Small intestine (tissue), 16 donors: Measurements from ENCODE around the gene AMY2B. TPM values are rescaled to one million over a fixed set of nuclear protein-coding genes. Genes with fewer than 3 reads are reported as not detected.
"Not testable (repeated sequence)": the region's sequence is repeated elsewhere in the genome, so short reads cannot be mapped to it uniquely, and the experiment has no call there.

Source experiments
- DNase-seq, 2 donors: peaks; one replicate each; pipeline versions ENCODE4 v3.0.0 to v3.0.0-alpha.2; 2013
- FAIRE-seq: peaks from 2 replicates; lab custom pipeline; 2012; peaks lifted over from hg19 to GRCh38; lab: Jason Lieb, UNC
- H3K27ac ChIP-seq, 3 donors: one replicate each; pipeline ENCODE4 v1.5.1; 2013; ENCODE audit warnings: low read length in 2 of 3, mild to moderate bottlenecking in 2 of 3, control low read depth in 1 of 3, inconsistent platforms in 1 of 3, low read depth in 1 of 3, moderate library complexity in 1 of 3
- H3K27me3 ChIP-seq, 3 donors: one replicate each; pipeline ENCODE4 v1.6.1; 2013; ENCODE audit warnings: low read length in 3 of 3, inconsistent platforms in 1 of 3; ENCODE audit not compliant: control insufficient read depth in 3 of 3, insufficient read depth in 3 of 3
- H3K36me3 ChIP-seq, 3 donors: one replicate each; pipeline ENCODE4 v1.6.1; 2013; ENCODE audit warnings: low read length in 3 of 3, inconsistent platforms in 1 of 3, low read depth in 1 of 3, mild to moderate bottlenecking in 1 of 3, moderate library complexity in 1 of 3; ENCODE audit not compliant: control insufficient read depth in 3 of 3, insufficient read depth in 2 of 3
- H3K4me1 ChIP-seq, 3 donors: one replicate each; pipeline ENCODE4 v1.6.1; 2013; ENCODE audit warnings: low read length in 2 of 3, inconsistent platforms in 1 of 3, low read depth in 1 of 3, mild to moderate bottlenecking in 1 of 3, moderate library complexity in 1 of 3; ENCODE audit not compliant: control insufficient read depth in 3 of 3, insufficient read depth in 2 of 3
- H3K4me3 ChIP-seq, 3 donors: one replicate each; pipeline ENCODE4 v1.5.1; 2013; ENCODE audit warnings: low read length in 3 of 3, control low read depth in 1 of 3, inconsistent platforms in 1 of 3, low read depth in 1 of 3, mild to moderate bottlenecking in 1 of 3, moderate library complexity in 1 of 3
- H3K9me3 ChIP-seq, 2 donors: one replicate each; pipeline ENCODE4 v1.6.1; 2013; ENCODE audit warnings: low read depth in 1 of 2, low read length in 1 of 2; ENCODE audit not compliant: control insufficient read depth in 2 of 2, insufficient read depth in 1 of 2
- WGBS, 3 donors: extraction: QIAGEN DNeasy Blood & Tissue Kit; methylation state at CpG; one replicate each; pipeline ENCODE4 v1.1.7; 2013; 5-methylcytosine and 5-hydroxymethylcytosine counted together
- long read RNA-seq, 10 donors: transcript quantifications; one replicate each; lab custom pipeline, GENCODE V29; 2026
- polyA plus RNA-seq, 4 donors: library from polyadenylated mRNA; stranded (reverse) in 3 of 4; unstranded in 1 of 4; fragments of 200-250 nt in 3 of 4; fragments of 120-200 nt in 1 of 4; gene quantifications; one replicate each; pipeline versions ENCODE4 v1.2.1 to v1.2.3, GENCODE V29; 2013
- donor health status: healthy with polysubstance abuse.
- donor health status: control.
- donor health status: control.
- donor health status: Bipolar disorder and iron deficiency.
- donor health status: healthy.

Gene AMY2B
- polyA plus RNA-seq, result 10 to 100 TPM in 3 of 4 donors, 1 to 10 TPM in 1; 5.7 to 33.3 (median 24.0) TPM
- long read RNA-seq, donor 1, result 0 reads
- long read RNA-seq, donor 2, result 0 reads
- long read RNA-seq, donor 3, partial matches to known transcripts, result 0 of 2 reads
- long read RNA-seq, donor 3, other reads (novel, unspliced or antisense), result 0 of 2 reads
- long read RNA-seq, donor 4, result 0 reads
- long read RNA-seq, donor 5, partial matches to known transcripts, result 0 of 4 reads
- long read RNA-seq, donor 5, other reads (novel, unspliced or antisense), result 0 of 4 reads
- long read RNA-seq, donor 6, partial matches to known transcripts, result 0 of 1 reads
- long read RNA-seq, donor 6, other reads (novel, unspliced or antisense), result 0 of 1 reads
- long read RNA-seq, donor 7, result 0 reads
- long read RNA-seq, donor 8, result 0 reads
- long read RNA-seq, donor 9, result 0 reads
- long read RNA-seq, donor 10, result 0 reads

DNA sequence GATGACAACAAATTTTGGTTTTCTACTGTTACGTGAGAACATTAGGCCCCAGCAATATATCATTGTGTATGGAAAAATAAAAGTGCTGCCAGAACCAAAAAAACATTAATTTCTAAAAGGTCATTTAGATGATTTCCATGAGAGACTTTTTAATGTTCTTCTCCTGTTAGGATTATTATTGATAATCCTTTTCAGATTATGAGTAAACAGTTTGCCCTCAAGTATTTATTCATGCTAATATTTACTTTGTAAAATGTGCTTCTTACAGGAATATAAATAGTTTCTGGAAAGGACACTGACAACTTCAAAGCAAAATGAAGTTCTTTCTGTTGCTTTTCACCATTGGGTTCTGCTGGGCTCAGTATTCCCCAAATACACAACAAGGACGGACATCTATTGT lies at the start of gene AMY2B:
Gene AMY2B, plus strand, starts transcription at position 301 of the 400 bp plus-strand sequence. Its CDS starts 14 bp downstream, at position 315.
- not testable (repeated sequence) for FAIRE-seq, H3K36me3 ChIP-seq, H3K27ac ChIP-seq, H3K9me3 ChIP-seq, DNase-seq, H3K4me3 ChIP-seq, H3K27me3 ChIP-seq, H3K4me1 ChIP-seq
- 76 to 93% (median 90%) methylated on average over 1 to 2 of the region's 2 CpGs for WGBS, 3 donors

DNA sequence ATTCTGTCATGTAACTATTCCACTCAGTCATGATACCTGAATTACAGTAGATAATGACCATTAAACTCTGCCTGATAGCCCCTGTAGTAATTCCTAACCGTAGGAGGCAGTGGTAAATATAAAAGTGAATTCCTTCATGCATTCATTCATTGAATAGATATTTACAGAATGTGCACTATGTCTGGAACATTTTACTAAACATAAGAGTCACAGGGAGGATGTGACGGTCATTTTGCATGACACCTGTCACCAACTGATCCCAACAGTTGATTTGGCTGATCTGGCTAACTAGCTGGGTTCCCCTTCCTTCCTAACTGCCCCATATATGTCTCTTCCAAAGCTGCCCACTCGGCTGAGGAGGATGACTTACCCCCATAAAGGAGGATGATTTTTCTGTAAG lies 48.0 kb upstream of the AMY2B start:
- no peak for FAIRE-seq
- Histone ChIP-seq H3K9me3 (no peaks in the 10 kb centered on the region), H3K36me3 (no peaks in the 10 kb centered on the region), H3K4me1 (peaks cover 4 to 5% (median 5%) of the 10 kb centered on the region in 3 donors), H3K27ac (no peak overlapping the region), H3K27me3 (no peaks in the 10 kb centered on the region), H3K4me3 (no peak overlapping the region)
- WGBS, 3 donors, result 78 to 90% (median 85%) methylated on average over 3 of the region's 3 CpGs
- DNase-seq, result no peak

DNA sequence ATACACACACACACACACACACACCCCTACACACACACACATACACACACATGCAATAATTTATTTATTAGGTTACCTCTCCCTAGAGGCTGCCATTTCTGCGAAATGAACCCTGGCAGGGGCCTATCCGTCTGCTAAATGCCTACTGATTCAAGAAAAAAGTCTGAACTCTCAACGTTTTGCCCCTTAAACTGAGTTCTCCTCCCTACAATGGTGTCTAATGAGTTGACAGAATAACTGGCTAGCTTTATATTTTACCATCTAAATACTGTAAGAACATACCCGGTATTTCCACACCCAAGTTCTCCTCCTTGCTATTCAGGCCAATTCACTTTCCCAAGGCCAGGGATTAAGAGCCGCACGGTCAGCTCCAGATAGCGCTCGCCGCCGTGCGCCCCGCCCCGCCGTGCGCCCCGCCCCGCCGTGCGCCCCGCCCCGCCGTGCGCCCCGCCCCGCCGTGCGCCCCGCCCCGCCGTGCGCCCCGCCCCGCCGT lies 46.2 kb upstream of the AMY2B start:
- no peaks in the 10 kb centered on the region for H3K9me3 ChIP-seq
- 1 to 6% (median 4%) methylated on average over 8 to 25 of the region's 34 CpGs for WGBS, 3 donors
- peak overlapping the region in 2 of 3 donors; percentile 41 to 50 for H3K27ac ChIP-seq
- peak overlapping the region in 1 of 3 donors; percentile 35 for H3K4me3 ChIP-seq
- peak; percentile 74 to 83 for DNase-seq
- peaks cover 4 to 5% (median 5%) of the 10 kb centered on the region in 3 donors for H3K4me1 ChIP-seq
- H3K27me3 ChIP-seq, result no peaks in the 10 kb centered on the region
- peaks cover 0 to 5% (median 4%) of the 10 kb centered on the region in 3 donors for H3K36me3 ChIP-seq
- FAIRE-seq, result no peak

DNA sequence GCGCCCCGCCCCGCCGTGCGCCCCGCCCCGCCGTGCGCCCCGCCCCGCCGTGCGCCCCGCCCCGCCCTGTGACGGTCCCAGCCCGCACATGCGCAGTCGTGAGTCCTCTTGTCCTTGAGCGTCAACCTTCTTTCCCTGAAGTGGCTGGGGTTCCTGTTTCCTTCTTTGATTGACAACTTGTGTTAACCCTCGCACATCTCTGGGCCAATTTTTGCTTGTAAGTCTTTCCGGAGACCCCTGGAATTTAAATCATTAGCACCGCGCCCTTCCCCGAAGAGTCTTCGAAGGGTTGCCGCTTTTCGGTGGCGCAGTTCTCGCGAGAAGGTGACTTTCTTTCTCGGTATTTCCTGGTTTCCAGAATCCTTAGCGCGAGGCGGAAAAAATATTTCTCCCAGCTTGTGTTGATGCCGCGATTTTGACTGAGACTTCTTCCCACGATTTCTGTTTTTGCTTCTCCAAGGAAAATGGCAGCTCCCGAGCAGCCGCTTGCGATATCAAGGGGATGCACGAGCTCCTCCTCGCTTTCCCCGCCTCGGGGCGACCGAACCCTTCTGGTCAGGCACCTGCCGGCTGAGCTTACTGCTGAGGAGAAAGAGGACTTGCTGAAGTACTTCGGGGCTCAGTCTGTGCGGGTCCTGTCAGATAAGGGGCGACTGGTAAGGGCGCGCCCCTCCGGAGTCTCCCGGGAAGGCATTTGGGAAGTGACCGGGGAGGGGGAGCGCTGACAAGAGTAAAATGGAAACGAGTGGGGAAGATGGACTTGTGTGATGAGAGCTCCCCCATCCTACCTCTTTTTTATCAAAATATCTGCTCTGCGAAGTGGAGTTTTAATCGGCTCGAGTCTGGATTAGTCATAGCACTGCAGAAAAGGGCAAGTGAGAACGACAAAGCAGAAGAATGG lies 45.5 kb upstream of the AMY2B start, which contains the start of gene RNPC3:
Gene RNPC3, plus strand, starts transcription at position 93 of the 901 bp plus-strand sequence. Its CDS starts 372 bp downstream, at position 465.
- 1% methylated on average over 51 to 62 of the region's 62 CpGs for WGBS, 3 donors
- peak; percentile 93 to 95 for DNase-seq
- H3K4me3 ChIP-seq, result peak within 1 kb of the TSS; percentile 67 to 94 (median 91)
- FAIRE-seq, result no peak
- peaks cover 0 to 7% (median 5%) of the 10 kb centered on the region in 3 donors for H3K36me3 ChIP-seq
- H3K9me3 ChIP-seq, result no peaks in the 10 kb centered on the region
- H3K27me3 ChIP-seq, result no peaks in the 10 kb centered on the region
- H3K4me1 ChIP-seq, result peaks cover 4 to 5% (median 5%) of the 10 kb centered on the region in 3 donors
- H3K27ac ChIP-seq, result peak within 1 kb of the TSS; percentile 91 to 99 (median 97)

DNA sequence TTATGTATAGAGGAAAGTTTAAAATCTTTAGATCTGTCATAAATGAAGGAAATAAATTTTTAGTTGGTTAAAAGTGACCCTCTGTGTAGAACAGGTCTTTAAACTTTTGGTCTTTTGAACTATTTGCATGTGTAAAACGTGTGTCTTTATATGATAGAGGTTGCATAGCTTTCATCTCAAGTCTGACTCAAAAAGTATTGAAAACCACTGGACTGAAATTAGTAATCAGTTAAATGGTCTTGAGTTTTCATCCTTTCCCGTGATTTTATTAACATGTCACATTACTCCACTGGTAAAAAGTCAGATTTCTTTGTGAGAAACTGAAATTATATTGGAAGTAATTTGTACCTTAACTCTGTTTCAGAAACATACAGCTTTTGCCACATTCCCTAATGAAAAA lies 44.1 kb upstream of the AMY2B start:
- FAIRE-seq, result peak; percentile 10
- no peak for DNase-seq
- Histone ChIP-seq H3K27me3 (no peaks in the 10 kb centered on the region), H3K4me1 (peaks cover 4 to 5% (median 5%) of the 10 kb centered on the region in 3 donors), H3K27ac (no peak overlapping the region), H3K4me3 (no peak overlapping the region), H3K9me3 (no peaks in the 10 kb centered on the region), H3K36me3 (peaks cover 0 to 7% (median 5%) of the 10 kb centered on the region in 3 donors)
- 11 to 45% (median 19%) methylated on average over 2 of the region's 2 CpGs for WGBS, 3 donors

DNA sequence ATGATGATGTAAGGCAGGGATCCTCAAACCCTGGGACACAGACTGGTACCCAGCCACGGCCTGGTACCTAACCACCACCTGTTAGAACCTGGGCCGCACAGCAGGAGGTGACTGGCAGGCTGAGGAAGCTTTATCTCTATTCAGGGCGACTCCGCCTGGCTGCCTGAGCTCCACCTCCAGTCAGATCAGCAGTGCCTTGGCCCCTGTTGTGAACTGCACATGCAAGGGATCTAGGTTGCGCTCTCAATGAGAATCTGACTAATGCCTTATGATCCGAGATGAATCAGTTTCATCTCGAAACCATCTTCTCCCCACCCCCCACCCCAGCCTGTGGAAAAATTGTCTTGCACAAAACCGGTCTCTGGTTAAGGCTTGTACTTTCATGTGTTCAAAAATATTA lies 41.6 kb upstream of the AMY2B start:
- DNase-seq (no peak), FAIRE-seq (no peak)
- H3K36me3 ChIP-seq, result peaks cover 0 to 7% (median 5%) of the 10 kb centered on the region in 3 donors

DNA sequence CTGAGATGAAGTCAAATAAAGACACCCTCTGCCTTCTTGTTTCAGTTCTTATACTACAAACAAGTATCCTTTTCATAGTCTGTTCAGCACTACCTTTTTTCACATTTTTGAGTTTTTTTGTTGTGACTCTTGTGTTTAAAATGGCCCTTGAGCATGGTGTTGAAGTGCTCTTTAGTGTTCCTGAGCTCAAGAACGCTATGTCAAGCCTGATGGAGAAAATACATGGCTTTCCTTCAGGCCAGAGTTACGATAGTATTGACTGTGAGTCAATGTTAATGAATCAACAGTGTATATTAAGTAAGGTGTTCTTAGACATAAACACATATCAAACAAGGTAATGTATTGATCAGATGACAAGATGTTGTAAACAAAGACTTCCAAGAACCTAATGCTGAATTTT lies 33.2 kb upstream of the AMY2B start:
- FAIRE-seq (no peak), DNase-seq (no peak)
- Histone ChIP-seq H3K27me3 (no peaks in the 10 kb centered on the region), H3K9me3 (no peaks in the 10 kb centered on the region), H3K36me3 (peaks cover 0 to 8% (median 7%) of the 10 kb centered on the region in 3 donors), H3K27ac (no peak overlapping the region), H3K4me3 (no peak overlapping the region), H3K4me1 (no peaks in the 10 kb centered on the region)
- WGBS, 3 donors, result 95 to 100% (median 97%) methylated on average over 2 of the region's 2 CpGs

More for the DNA sequence above, 41.6 kb upstream of the AMY2B start:
- peaks cover 3 to 5% (median 4%) of the 10 kb centered on the region in 3 donors for H3K4me1 ChIP-seq
- no peaks in the 10 kb centered on the region for H3K9me3 ChIP-seq
- H3K27ac ChIP-seq, result no peak overlapping the region
- WGBS, 3 donors, result 80 to 85% (median 84%) methylated on average over 8 of the region's 8 CpGs
- no peak overlapping the region for H3K4me3 ChIP-seq
- no peaks in the 10 kb centered on the region for H3K27me3 ChIP-seq

DNA sequence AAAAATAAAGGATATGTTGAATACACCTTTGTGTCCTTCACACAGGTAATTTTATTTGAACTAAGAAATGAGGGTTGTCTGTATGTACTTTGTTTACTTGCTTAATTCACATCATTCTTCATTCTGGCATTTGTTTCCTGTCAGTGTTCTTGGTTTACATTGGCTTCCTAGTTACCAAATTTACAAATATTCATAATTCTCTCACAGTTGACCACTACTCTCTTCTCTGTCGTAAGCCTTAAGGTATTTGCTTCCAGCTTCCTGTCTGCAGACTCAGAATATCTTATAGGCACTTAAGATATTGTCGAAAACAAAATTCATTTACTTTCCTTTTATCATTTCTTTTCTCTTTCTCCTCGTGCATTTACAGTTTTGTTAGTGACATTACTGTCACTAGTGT lies 30.0 kb upstream of the AMY2B start:
- no peak overlapping the region for H3K4me3 ChIP-seq
- no peaks in the 10 kb centered on the region for H3K27me3 ChIP-seq
- DNase-seq (no peak), FAIRE-seq (no peak)
- no peak overlapping the region for H3K27ac ChIP-seq
- no peaks in the 10 kb centered on the region for H3K4me1 ChIP-seq
- 78 to 93% (median 82%) methylated on average over 3 of the region's 3 CpGs for WGBS, 3 donors
- peaks cover 0 to 9% (median 8%) of the 10 kb centered on the region in 3 donors for H3K36me3 ChIP-seq
- no peaks in the 10 kb centered on the region for H3K9me3 ChIP-seq
